Glomerular visceral epithelial cell (primary cell): ENCODE results near the gene JTB.

ENCODE experiments used
- DNase-seq: peaks from one replicate; pipeline ENCODE4 v3.0.0-alpha.2; 2016; ENCODE audit errors: extremely low spot score

JTB gene

GRCh38 chr1:153932156-153933131, 45.0 kb downstream of the JTB start:
- DNase-seq: no peak

GRCh38 chr1:153929981-153930948, 47.2 kb downstream of the JTB start:
- no peak for DNase-seq

DNA sequence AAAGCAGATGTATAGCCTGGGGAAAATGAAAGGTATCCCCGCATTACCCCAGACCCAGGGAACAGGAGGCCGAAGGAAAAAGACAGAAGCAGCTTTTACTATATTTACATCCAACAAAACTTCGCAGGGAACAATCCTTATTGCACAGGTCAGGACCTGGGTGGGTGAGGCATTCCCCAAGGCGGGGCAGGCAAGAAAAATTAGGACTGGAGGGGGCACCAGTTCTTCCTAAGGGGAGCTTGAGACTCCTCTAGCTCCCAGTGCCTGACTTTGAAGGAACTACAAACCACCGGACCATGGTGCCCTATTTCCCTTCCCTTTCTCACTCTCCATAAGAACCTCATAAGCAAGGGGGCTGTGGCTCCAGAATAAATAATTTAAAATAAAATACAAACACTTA, 48.0 kb downstream of the JTB start:
- DNase-seq: no peak

- no peak for DNase-seq
Measured at GRCh38 chr1:153928791-153929341, 48.6 kb downstream of the JTB start.

DNA sequence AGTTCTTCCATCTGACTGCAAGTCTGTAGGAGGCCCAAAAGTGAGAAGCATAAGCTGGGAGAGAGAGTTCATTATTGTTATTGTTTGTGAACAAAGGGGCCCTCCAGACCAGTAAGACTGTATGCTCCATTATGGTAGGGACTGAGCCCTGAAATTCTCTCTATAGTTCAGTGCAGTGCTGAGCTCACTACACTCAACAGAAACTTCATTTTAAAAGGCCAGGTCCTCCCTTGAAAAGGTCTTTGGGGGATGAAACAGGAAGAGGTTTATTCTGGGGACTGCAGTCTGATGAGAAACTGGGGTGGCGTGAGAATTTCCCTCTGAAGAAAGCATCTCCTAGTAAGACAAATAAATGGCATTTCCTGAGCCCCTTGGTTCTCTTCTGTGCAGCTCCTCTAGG, 49.2 kb downstream of the JTB start:
- no peak for DNase-seq

- no peak for DNase-seq
Measured at GRCh38 chr1:153926405-153926804, 51.1 kb downstream of the JTB start.
